NCI-H1092 (cell line): ENCODE results near the gene LPGAT1.
A peak's percentile ranks its signal among the peaks of the same experiment; 100 is the strongest.
"Not testable (repeated sequence)": the region's sequence is repeated elsewhere in the genome, so short reads cannot be mapped to it uniquely, and the experiment has no call there.

Source experiments
- DNase-seq: peaks from one replicate; lab custom pipeline; 2025; lab: John Stamatoyannopoulos, UW

LPGAT1 gene

GRCh38 chr1:211704543-211704942 lies 126.0 kb downstream of the LPGAT1 start:
- no peak for DNase-seq

DNA sequence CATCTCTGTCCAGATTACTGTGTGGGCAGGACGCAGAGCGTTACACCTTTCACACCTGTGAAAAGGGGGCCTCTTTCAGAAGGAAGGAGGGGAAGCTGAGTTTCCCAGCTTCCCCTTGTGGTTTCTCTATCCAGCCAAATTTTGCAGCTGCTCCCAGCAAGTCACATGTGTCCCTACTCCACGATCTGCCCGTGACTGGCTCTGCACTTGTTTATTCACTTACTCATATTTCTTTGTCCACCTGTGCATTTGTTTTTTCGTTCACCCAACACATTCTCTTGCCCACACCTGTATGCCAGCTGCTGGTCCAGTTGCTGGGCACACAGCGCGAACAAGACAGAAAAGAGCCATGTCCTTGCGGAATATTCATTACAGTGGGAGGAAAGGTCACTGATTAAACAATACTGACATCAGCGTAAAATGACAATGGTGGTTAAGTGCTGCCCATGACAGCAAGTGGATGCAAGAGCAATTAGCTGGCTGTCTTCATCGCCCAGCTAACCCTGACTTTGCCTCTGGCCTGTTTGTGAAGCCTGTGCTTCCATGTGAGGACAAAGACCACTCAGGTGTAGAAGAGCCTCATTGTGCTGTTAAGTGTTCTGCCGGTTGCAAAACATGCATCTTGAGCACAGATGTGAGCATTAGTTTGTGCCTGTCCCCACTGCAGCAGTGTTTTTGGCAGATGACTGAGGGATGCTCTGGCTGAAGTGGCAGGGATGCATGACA lies 126.6 kb downstream of the LPGAT1 start:
- DNase-seq = peak; percentile 72

GRCh38 chr1:211701733-211702132 lies 128.8 kb downstream of the LPGAT1 start:
- no peak for DNase-seq

DNA sequence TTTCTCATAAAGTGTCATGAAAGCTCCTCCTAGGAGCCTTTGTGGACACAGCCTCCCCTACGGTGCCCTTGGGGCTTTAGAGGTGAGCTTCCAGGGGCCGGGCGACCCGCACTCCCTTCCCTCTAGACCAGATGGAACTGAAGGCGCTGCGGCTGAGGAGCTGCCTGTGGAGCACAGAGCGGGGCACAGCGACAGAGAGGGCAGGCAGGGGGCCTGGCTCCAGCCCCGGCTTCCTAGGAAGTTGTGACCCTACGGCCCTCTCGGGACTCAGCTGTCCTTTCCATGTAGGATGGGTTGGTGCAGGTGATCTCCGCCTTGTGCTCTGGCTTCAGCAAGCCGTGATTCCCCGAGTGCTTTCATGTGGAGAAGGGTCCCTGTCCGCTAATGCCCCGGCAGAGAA lies 131.5 kb downstream of the LPGAT1 start:
- DNase-seq = no peak

DNA sequence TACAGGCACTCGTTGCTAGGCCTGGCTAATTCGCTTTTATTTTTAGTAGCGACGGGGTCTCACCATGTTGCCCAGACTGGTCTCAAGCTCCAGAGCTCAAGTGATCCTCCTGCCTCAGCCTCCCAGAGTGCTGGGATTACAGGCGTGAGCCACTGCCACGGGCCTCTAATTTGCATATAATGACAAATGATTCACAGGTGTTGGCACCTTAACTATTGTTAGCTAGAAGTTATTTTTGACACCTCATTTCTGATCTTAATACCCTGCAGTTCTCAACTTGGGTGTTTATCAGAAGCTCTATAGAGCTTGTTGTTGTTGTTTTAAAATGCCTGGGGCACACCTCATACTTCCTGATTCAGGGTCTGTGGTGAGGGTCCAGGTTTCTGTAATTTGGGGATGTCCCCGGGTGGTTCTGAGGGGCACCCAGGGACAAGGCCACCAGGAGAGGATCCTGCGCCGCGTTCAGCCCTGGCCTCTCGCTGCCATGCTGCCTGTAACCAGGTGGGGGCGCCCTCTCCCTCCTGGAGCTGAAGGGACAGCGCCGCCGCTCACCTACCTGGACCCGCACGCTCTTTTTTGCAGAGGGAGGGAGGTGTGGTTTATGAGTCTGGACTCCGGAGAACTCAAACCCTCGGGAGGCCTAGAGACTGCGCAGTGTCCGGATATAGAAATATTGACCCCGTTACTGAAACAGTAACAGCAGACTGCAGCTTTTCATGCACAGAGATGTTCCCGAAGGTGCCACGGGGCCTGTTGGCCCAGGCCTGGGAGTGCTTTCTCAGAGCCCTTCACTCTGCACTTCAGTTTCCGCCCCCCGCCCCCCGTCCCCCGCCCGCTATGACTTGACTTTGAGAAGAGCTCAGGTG lies 132.2 kb downstream of the LPGAT1 start:
- DNase-seq = peak; percentile 64

GRCh38 chr1:211697356-211697755 lies 133.2 kb downstream of the LPGAT1 start:
- DNase-seq = peak; percentile 74

DNA sequence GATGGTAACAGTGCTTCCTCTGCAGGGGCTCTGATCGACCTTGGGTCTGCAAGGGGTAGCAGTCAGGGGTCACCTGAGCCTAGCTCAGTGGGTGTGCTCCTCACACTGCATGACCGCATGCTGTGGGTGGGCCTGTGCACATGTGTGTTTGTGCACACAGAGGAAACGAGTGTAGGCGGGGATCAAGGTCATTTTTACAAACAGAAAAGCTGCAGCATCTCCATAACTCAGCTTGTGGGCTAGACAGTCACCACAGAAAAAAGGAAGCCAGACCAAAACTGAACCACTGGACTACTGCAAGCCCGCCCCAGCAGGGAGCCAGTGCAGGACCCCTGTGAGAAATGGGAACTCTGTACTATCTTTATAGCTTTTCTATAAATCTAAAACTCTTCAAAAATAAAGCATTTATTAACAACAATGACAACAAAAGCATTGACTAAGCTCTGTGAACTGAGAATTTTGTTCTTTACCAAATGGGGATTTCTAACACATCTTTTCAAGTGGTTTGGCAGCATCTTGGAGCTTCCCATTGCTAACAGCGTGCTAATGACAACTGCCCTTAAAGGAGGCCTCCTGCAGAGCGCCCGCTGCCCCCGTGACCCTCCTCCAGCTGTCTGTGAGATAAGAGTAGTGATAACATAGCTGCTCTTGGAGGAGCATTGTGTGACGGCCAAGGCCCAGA lies 135.3 kb downstream of the LPGAT1 start:
- no peak for DNase-seq

- DNase-seq = not testable (repeated sequence)
Observed at GRCh38 chr1:211693911-211694310, 136.7 kb downstream of the LPGAT1 start.
